Dedifferentiated amniotic fluid mesenchymal stem cell (primary cell): ENCODE data around the gene COL9A3.
"Not testable (repeated sequence)": the region's sequence is repeated elsewhere in the genome, so short reads cannot be mapped to it uniquely, and the experiment has no call there.

Source experiments
- DNase-seq: peaks from one replicate; pipeline ENCODE4 v3.0.0-alpha.2; 2016; ENCODE audit errors: extremely low spot score

Gene COL9A3

DNA sequence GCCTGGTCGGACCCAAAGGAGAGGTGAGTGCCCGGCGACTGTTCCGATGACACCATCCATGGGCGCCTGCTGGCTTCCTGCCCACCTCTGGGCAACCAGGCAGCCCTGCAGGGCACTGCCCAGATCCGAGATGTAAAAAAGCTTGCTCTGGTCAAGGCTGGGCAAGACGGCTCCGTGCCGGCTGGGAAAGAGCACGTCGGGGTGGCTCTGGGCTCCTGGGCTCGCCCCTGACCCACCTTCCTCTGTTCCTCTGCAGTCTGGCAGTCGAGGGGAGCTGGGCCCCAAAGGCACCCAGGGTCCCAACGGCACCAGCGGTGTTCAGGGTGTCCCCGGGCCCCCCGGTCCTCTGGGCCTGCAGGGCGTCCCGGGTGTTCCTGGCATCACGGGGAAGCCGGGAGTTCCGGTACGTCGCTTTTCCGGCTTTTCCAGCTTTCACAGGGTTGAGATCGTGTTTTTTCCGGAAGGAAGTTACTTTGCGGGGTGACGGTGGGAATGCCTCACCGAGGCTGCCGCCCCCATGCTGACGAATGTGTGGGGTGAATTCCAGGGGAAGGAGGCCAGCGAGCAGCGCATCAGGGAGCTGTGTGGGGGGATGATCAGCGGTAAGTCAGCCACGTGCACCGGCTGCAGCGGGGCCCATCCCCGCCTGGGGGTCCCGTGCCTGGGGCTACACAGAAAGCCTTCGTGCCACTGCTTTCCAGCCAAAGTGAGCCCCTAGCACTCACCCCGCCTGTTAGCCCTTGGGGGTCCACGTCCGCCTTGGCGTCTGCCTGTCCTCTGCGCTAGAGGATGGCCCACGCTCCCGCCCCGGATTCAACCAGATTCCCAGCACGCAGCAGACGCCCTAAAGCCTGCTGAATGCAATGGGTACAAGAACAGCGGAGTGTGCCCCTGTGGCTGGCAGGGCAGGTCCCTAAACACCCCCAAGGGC is 19.3 kb downstream of the COL9A3 start:
- no peak for DNase-seq

DNA sequence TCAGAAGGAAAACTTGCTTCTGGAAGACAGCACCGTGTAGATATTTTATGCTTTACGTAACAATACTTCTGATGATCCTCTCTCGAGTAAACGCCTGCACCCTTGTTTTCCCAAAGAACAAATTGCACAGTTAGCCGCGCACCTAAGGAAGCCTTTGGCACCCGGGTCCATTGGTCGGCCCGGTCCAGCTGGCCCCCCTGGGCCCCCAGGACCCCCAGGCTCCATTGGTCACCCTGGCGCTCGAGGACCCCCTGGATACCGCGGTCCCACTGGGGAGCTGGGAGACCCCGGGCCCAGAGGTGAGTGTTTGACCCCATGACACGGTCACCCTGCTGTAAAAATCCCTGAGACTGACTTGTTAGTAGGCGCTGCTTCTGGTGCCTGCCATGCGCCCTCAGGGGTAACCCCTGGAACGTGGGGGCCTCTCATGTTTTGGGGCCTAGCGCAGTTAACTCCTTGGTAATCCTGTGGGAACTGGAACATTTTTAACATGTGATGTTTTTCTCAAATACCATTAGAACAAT is 20.2 kb downstream of the COL9A3 start:
- DNase-seq, result no peak

DNA sequence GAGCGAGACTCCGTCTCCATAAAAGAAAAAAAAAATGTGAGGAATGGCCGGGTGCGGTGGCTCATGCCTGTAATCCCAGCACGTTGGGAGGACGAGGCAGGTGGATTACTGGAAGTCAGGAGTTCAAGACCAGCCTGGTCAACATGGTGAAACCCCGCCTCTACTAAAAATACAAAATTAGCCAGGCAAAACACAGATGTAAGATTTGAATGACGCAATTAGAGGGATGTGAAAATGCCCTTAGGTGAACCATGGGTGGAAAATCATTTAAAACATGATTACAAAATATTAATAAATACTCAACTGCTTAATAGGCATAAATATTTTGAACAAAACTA is 20.9 kb downstream of the COL9A3 start:
- no peak for DNase-seq

DNA sequence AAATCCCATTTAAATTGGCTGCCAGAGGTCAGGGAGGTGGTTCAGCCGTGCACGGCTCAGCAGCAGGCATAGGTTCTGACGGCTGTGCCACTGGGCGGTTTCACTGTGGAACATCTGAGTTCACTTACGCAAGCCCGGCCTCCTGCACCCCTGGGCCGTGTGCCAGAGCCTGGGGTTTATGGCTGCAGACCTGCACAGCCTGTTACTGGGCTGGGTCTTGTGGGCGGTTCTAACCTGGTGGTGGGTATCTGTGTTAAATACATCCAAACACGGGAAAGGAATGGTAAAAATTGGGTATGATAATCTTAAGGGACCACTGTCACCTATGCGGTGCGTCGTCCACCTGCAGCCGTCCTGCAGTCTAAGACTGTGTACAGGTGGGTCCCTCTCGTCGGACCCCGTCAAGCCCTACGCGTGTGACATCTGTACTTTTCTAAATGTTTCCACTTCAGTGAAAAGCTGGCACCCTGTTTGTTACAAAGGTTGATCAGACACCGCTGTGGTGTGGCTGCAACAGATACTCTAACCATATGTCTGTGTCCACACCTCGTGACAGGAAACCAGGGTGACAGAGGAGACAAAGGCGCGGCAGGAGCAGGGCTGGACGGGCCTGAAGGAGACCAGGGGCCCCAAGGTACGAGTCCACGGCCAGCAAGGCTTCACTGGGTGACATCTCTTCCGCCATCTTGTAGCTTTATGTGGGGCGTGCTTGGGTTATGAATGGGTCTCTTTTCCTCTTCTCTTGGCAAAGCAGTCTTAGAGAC is 21.5 kb downstream of the COL9A3 start:
- DNase-seq, result no peak

DNA sequence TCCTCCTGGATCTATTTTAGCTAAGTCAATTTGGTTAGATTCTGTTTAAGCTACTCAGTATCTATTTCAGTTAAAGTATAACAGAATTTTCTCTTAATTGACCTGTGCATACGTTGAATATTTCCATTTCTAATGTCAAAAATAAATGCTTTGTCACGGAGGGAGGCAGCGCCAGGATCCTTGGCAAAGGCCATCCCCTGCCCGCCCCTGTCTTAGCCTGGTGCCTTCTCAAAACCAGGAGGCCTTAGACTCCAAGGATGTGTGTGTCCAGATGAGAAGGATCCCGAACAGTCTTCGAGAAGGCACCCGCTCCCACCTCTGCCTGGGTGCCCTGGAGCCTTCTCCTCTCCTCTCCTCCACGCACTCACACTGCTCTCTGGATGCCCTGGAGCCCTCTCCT is 22.4 kb downstream of the COL9A3 start:
- DNase-seq, result no peak

DNA sequence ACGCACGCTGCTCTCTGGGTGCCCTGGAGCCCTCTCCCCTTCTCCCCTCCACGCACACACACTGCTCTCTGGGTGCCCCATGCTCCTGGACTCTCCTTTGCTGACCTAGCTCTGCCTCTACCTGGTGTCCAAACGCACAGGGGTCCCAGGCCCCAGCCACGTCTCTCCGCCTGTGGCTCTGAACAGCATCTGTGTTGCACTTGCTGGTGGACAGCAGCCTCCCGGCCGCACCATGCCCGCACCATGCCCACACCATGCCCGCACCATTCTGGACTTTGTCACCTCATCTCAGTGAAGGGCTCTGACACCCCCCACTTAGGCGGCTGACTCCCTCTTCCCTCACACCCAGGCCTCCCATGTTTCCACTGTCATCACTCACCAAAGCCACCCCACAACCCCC is 23.0 kb downstream of the COL9A3 start:
- DNase-seq, result no peak

DNA sequence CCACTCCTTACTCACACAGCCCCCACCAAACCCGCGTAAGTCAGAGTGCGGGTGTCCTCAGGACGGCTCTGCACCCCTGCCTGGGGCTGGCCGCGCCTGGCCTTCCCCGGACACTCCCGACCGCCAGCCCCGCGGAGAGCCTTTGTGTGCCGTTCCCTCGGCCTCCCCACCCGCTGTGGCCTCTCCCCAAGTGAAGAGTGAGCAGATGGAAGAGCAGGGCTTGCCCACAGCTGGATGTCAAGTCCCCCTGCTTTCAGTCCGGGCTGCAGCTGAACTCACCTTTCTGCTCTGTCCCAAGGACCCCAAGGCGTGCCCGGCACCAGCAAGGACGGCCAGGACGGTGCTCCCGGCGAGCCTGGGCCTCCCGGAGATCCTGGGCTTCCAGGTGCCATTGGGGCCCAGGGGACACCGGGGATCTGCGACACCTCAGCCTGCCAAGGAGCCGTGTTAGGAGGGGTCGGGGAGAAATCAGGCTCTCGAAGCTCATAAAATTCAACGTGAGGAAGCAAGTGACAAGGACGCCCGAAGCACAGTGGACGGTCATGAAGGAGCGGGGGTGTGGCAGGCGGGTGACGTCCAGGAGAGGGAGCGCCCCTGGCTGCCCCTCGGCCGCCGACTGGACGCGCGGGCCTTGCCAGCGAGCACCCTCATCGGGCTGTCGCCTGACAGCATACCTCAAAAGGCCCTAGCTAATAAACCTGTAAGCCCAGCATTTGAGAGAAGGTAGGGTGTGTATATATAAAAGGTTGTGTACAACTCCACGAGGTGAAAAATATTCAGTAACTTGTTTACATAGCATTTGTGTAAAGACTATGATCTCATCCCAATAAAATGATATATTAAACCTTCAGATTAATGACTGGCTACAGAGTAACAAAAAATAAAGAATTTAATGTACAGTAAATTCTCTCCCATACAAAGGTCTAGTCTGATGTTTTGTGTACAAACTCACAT is 23.7 kb downstream of the COL9A3 start:
- DNase-seq, result no peak

DNA sequence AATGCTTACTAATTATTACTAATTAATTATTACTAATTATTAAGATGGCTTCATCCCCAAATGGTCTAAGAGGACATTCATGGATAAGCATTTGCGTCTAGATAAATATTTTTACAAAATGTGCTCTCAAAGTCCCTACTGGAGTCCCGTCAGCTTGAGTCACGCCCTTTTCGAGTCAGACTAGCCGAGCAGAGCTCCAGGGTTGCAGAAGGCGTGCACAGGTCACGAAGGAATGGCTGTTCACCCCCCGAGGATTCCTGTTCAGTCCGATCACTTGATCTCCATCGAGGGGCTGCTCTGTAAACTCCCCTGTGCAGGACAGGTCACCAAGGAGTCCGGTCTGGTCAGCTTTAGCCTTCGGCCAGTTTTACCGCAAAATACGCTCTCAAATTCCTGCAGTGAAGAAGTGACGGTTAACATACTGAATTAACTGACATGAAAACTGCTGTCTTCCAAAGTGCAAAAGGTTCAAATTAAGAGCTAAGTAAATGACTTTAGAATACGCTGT is 24.9 kb downstream of the COL9A3 start:
- DNase-seq, result no peak

DNA sequence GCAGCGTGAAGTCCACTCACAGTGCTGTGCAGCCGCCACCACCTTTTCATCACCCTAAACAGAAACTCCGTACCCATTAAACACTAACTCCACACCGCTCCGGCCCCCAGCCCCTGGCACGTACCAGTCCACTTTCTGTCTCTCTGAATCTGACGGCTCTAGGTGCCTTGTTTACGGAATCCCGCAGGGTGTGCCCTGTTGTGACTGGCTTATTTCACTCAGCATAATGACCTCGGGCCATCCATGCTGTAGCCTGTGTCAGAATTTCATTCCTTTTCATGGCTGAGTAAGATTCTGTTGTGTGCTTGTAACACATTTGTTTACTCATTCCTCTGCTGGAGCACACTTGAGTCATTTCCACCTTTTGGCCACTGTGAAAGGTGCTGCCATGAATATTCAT is 26.8 kb downstream of the COL9A3 start:
- DNase-seq, result no peak

DNA sequence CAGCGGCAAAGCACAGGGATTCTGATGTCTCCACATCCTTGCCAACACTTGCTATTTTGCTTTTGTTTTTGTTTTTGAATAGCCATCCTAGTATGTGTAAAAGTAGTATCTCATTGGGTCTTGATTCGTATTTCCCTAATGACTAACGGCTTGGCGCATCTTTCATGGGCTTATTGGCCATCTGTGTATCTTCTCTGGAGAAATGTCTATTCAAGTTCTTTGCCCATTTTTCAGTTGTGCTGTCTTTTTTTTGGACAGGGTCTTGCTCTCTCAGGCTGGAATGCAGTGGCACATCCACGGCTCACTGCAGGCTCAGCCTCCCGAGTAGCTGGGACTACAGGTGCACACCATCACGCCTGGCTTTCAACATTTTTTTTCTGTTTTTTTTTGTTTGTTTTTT is 27.3 kb downstream of the COL9A3 start:
- DNase-seq, result no peak

DNA sequence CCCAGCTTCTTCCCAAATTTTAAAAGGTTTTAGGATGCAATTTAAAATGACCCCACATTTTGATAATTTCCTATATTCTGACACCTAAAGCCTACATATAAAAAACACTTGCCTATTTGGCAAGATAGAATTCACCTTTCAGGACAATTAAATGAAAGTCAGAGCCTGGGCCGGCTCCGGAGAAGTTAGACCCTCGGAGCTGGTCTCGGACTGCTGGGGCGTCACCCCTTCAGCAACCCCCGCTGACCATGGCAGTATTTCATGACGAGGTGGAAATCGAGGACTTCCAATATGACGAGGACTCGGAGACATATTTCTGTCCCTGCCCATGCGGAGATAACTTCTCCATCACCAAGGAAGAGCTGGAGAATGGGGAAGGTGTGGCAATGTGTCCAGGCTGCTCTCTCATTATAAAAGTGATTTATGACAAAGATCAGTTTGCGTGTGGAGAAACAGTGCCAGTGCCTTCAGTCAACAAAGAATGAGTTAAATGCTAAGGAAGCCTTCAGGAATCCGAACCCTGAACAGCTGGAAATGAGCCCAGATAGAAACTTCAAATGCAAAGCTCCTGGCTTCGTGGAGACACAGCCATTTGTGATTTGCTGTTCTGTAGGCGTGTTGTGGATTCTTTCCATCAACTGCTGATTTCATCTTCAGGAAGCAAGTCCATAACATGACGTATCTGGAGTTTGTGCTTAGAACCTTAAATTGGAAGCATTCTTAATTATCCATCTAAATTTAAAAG is 28.7 kb downstream of the COL9A3 start:
- DNase-seq, result no peak

DNA sequence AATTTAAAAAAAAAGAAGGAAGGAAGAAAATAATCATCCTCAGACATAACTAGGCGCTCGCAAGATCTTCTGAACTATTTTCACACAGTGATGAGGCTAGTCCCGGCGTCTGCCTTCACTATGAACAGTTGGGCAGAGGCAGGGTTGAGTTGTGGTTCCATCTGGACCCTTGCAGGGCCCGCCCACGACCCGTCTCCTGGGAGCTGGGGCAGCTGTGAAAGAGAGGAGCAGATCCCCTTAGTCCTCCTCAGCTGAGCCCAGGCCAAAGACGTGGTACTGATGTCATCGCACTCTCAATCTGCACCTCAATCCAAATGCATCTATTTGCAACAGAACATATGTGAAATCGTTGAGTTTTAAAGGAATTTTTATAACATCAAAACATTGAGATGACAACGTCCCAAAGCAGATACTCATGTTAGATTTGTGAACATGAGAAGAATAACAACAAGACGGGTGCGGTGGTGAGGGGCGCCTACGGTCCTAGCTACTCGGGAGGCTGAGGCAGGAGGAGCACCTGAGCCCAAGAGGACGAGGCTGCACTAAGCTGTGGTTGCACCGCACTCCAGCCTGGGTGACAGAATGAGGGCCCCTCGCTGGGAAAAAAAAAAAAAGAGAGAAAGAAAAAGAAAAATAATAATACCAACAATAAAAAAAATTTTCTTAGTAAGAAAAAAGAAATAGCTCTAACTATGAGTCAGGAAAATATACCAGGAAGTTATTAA is 29.5 kb downstream of the COL9A3 start:
- no peak for DNase-seq

DNA sequence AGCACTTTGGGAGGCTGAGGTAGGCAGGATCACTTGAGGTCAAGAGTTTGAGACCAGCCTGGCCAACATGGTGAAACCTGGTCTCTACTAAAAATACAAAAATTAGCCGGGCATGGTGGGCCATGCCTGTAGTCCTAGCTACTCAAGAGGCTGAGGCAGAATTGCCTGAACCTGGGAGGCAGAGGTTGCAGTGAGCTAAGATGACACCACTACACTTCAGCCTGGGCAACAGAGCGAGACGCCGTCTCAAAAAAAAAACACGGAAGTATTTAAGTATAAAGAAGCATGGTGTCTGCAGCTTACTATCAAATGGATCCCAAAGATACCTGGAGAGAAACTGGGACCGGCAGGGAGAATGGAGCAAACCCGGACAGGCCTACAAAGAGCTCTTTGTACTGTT is 32.1 kb downstream of the COL9A3 start:
- DNase-seq, result not testable (repeated sequence)

DNA sequence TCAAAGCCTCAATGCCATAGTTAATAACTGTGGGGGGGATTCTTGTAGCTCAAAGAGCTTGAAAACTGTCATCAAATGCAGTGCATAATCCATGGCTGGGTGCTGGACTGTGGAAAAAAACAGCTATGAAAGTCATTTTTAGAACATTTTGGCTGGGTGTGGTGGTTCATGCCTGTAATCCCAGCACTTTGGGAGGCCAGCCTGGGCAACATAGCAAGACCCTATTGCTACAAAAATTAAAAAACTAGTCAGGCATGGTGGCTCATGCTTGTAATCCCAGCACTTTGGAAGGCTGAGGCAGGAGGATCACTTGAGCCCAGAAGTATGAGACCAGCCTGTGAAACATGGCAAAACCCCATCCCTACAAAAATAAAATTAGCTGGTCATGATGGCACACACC is 32.6 kb downstream of the COL9A3 start:
- DNase-seq, result no peak

DNA sequence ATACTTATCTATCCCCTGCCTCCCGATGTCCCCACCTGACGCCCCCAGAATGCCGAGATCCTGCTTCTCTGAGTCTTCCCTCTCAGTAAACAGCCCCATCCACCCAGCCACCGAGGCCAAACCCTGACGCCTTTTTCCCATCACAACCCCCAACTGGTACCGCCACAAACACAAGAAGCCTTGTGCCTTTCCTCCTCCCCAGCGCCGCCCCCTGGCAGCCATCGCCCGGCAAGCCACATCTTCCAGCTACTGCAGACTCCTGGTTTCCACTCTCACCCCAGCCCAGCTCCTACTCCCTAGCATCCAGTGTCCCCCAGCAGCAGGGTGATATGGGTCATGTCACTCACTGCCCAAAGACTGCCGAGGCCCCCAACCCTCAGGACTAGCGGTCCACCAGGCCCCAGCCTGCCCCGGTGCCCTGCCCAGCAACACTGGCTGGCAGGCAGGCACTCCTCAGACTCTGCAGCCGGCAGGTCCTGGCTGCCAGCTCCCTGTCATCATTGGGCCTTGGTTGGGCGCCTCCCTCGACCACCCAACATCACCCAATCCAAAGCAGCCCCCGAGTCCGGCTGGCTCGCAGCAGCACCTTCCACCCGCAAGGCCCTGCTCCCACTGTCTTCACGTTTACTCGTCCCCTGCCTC is 33.6 kb downstream of the COL9A3 start:
- DNase-seq, result no peak

DNA sequence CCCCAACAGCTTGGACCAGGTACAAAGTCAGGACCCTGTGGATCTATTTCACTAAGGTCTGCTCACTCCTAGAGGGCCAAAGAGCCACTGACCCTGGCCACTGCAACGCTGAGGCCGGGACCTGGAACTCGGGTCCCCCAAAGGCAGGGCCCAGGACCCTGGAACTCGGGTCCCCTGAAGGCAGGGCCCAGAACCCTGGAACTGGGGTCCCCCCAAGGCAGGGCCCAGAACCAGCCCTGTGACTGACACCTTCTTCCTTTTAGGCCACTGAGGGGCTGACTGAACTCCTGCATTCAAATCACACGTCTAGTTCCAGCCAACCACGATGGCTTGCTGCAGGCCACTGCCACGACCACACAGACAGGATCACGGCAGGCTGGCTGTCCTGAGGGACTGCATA is 35.3 kb downstream of the COL9A3 start:
- DNase-seq, result no peak

DNA sequence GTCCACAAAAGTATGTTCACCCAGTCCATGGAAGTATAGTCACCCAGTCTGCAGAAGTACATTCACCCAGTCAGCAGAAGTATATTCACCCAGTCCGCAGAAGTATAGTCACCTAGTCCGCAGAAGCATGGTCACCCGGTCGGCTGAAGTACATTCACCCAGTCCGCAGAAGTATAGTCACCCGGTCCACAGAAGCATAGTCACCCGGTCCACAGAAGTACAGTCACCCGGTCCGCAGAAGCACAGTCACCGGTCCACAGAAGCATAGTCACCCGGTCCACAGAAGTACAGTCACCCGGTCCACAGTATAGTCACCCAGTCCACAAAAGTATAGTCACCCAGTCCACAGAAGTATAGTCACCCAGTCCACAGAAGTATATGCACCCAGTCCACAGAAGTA is 36.0 kb downstream of the COL9A3 start:
- DNase-seq, result no peak

DNA sequence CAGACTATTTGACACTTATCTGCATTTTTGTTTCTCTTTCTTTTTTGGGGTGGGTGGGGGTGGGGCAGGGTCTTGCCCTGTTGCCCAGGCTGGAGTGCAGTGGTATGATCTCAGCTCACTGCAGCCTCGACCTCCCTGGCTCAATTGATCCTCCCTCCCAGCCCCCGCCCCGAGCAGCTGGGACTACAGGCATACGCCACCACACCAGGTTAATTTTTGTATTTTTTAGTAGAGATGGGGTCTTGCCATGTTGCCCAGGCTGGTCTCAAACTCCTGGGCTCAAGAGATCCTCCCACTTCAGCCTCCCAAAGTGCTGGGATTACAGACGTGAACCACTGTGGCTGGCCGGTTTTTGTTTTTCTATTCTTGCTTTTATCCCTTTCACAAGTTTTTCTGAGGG is 36.5 kb downstream of the COL9A3 start:
- DNase-seq, result not testable (repeated sequence)

DNA sequence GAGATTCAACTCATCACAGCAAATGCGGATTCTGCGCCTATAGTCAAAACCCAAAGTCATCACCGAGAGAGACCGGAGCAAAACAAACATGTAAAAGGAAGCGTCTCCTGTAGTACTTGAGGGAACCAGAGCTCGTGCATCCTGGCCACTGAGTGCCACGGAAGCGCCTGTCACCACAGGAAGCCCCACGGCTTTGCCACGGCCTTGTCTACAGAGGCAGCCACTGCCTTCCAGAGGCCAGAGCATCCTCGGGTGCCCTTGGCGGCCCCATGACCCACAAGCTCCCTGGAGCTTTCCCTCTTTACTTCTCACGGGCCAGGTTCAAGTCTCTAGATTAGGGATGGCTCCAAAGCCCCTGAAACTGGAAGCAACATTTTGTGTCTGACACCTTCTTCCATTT is 37.3 kb downstream of the COL9A3 start:
- no peak for DNase-seq

DNA sequence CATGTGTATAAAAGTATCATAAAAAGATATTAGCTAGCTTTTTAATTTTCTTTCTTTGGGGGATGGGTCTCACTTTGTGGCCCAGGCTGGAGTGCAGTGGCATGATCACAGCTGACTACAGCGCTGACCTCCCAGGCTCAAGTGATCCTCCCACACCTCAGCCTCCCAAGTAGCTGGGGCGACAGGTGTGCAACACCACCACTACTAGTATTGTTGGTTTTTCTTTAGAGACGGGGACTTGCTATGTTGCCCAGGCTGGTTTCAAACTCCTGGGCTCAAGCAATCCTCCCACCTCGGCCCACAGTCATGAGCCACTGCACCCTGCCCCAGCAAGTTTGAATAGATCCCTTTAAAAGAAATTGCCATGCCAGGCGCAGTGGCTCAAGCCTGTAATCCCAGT is 38.3 kb downstream of the COL9A3 start:
- no peak for DNase-seq
